ENCODE measurements around the gene PCDHGA1.

PCDHGA1 gene

DNA sequence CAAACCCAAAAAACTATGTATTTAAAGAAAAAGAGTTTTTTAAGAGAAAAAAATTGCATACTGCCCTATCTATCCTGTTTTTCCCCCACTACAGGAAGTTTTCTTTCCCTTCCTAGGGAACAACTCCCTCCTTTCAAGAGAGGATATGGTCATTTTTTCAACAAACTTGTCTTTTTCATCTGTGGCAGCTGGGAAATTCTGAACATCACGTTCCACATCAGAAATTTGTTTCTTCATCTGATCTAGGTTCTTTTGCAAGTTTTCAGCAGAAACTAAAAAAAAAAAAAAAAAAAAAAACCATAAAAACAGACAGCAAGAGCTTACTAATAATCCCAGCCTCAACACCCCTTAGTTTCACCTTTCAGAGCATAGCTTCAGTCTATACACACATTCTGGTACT, 197.1 kb downstream of the PCDHGA1 start:
- no peak for DNase-seq (ENCODE audit: low spot score)

GRCh38 chr5:141528291-141528984, 198.1 kb downstream of the PCDHGA1 start:
- TF ChIP-seq CTCF (IDR thresholded peaks at IDR 0.05; ENCODE audit: extremely low read depth, missing control alignments) = no peak
- no peak for DNase-seq (ENCODE audit: low spot score)

More for the DNA sequence above, 197.1 kb downstream of the PCDHGA1 start:
- no peak for TF ChIP-seq CTCF (IDR thresholded peaks at IDR 0.05; ENCODE audit: extremely low read depth, missing control alignments)

- no peak for DNase-seq (ENCODE audit: low spot score)
- no peak for TF ChIP-seq CTCF (IDR thresholded peaks at IDR 0.05; ENCODE audit: extremely low read depth, missing control alignments)
Observed at GRCh38 chr5:141529002-141529401, 198.7 kb downstream of the PCDHGA1 start.

GRCh38 chr5:141529873-141530272, 199.6 kb downstream of the PCDHGA1 start:
- DNase-seq (ENCODE audit: low spot score) = no peak
- no peak for TF ChIP-seq CTCF (IDR thresholded peaks at IDR 0.05; ENCODE audit: extremely low read depth, missing control alignments)

GRCh38 chr5:141532726-141533125, 202.4 kb downstream of the PCDHGA1 start:
- TF ChIP-seq CTCF (IDR thresholded peaks at IDR 0.05; ENCODE audit: extremely low read depth, missing control alignments) = no peak
- no peak for DNase-seq (ENCODE audit: low spot score)

GRCh38 chr5:141533897-141534296, 203.6 kb downstream of the PCDHGA1 start:
- TF ChIP-seq CTCF (IDR thresholded peaks at IDR 0.05; ENCODE audit: extremely low read depth, missing control alignments) = no peak
- DNase-seq (ENCODE audit: low spot score) = no peak

DNA sequence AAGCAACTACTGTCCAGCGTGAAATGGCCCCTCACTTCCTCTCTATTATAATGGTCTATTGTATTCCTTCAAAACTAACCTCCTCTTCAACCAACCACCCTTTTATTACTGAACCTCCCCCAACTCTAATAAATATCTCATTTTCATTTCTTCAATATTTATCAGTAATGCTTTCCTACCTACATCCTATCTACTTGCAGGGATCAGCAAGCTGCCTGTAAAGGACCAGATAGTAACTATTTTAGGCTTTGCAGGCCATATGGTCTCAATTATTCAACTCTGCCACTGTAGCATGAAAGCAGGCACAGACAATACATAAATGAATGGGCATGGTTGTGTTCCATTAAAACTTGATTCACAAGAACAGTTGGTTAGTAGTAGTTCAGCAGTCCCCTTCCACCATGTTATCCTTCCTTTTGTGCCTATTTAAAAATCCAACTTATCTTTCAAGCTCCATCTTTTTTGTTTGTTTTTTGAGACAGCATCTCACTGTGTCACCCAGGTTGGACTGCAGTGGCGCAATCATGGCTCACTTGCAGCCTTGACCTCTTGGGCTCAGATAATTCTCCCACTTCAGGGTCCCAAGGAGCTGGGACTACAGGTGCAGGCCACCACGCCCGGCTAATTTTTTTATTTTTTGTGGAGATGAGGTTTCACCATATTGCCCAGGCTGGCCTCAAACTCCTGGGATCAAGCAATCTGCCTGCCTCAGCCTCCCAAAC, 204.3 kb downstream of the PCDHGA1 start:
- TF ChIP-seq CTCF (IDR thresholded peaks at IDR 0.05; ENCODE audit: extremely low read depth, missing control alignments) = no peak
- DNase-seq (ENCODE audit: low spot score) = no peak

All from GM20000 (cell line).